ENCODE results near the gene MACROH2A2. TPM values are rescaled to one million over a fixed set of nuclear protein-coding genes. Genes with fewer than 3 reads are reported as not detected.
"Not testable (repeated sequence)": the region's sequence is repeated elsewhere in the genome, so short reads cannot be mapped to it uniquely, and the experiment has no call there.

Gene MACROH2A2
- total and polyA plus RNA-seq, 2 of the 8 experiments (the other 6 are each of a cell fraction or from before 2014, with no cell fraction given) = 7.9 to 9.3 TPM

- H3K23me2 ChIP-seq (ENCODE audit: low read depth, low read length); H3K4me1 ChIP-seq (replicated peaks in 1 of 4; ENCODE audit: control insufficient read depth in 3 of 4, insufficient read depth in 4 of 4, low read length in 3 of 4); H2BK20ac ChIP-seq (ENCODE audit: low read length); H4K5ac ChIP-seq (ENCODE audit: insufficient read length, low read depth, low read length); H3K79me2 ChIP-seq (ENCODE audit: control insufficient read depth in 1 of 2, insufficient read depth in 2 of 2, low read length in 2 of 2); H3K18ac ChIP-seq (ENCODE audit: extremely low read depth, low read length); H3K56ac ChIP-seq (replicated peaks; ENCODE audit: insufficient read length, low read depth, low read length); H4K91ac ChIP-seq (replicated peaks; ENCODE audit: insufficient read length, low read length); H3K9me3 ChIP-seq (ENCODE audit: insufficient read depth in 2 of 2, low read depth in 1 of 2, low read length in 1 of 2); H2BK15ac ChIP-seq (ENCODE audit: low read length); H2BK120ac ChIP-seq (replicated peaks; ENCODE audit: low read depth, low read length); H3K4ac ChIP-seq (replicated peaks; ENCODE audit: insufficient read length, low read depth, low read length); H2AFZ ChIP-seq (ENCODE audit: low read length); H3K14ac ChIP-seq (ENCODE audit: insufficient read length); H2AK5ac ChIP-seq (ENCODE audit: low read depth, low read length); H2BK5ac ChIP-seq (ENCODE audit: low read depth, low read length); H3K36me3 ChIP-seq (ENCODE audit: control insufficient read depth in 2 of 4, insufficient read depth in 4 of 4, low read length in 3 of 4); H3K4me3 ChIP-seq (ENCODE audit: extremely low read depth in 1 of 4, insufficient read depth in 2 of 4, low read depth in 3 of 4, low read length in 4 of 4); FAIRE-seq; H4K8ac ChIP-seq (ENCODE audit: extremely low read depth, insufficient read depth, low read length); H3K27ac ChIP-seq (ENCODE audit: low read depth, low read length); H3K79me1 ChIP-seq (ENCODE audit: low read depth, low read length); H2BK12ac ChIP-seq (ENCODE audit: low read depth, low read length); H3K9ac ChIP-seq (replicated peaks in 1 of 4; ENCODE audit: extremely low read depth in 1 of 4, low read depth in 3 of 4, low read length in 3 of 4); H4K20me1 ChIP-seq (replicated peaks in 1 of 2; ENCODE audit: control insufficient read depth in 1 of 2, insufficient read depth in 2 of 2, low read length in 2 of 2); H3K23ac ChIP-seq (ENCODE audit: insufficient read length): not testable (repeated sequence)
- WGBS, 2 experiments (ENCODE audit: extremely low coverage in 1 of 2, insufficient coverage in 1 of 2, insufficient read length in 1 of 2, insufficient replicate concordance in 2 of 2, low coverage in 1 of 2, low lambda C conversion rate in 2 of 2, missing lambda C conversion rate in 1 of 2) = 12% methylated on average over 8 of the region's 8 CpGs; no CpG with 5 or more reads in 1 of the 2 experiments
- TF ChIP-seq POLR2AphosphoS5 (IDR thresholded peaks at IDR 0.05; ENCODE audit: low read depth, low read length) (peak; percentile 38; the same call in 1 of the 2 replicates), TCF12 (IDR thresholded peaks at IDR 0.05; ENCODE audit: low read depth, low read length) (peak; percentile 99), ASH2L (IDR thresholded peaks at IDR 0.05; ENCODE audit: low read length) (peak; percentile 22)
- H3K27me3 ChIP-seq (replicated peaks in 1 of 4; ENCODE audit: control insufficient read depth in 3 of 4, extremely low read depth in 1 of 4, insufficient read depth in 3 of 4, low read length in 3 of 4) = peaks cover 0 to 17% (median 15%) of the 10 kb centered on the region in 4 experiments; a peak in 5 of 7 replicates
- CTCF ChIA-PET (ENCODE audit: partially characterized antibody) = interaction anchor here (1.3 to 4.6 kb wide), 2 partner anchors 12 to 51 kb away, joined by 3 to 13 read pairs; partner anchors contain the start of gene MACROH2A2
- POLR2A ChIA-PET (ENCODE audit: partially characterized antibody) = interaction anchor here (1.6 kb wide), 1 partner anchor 13 kb away, joined by 5 read pairs; no protein-coding TSS in a partner anchor
- DNase-seq (ENCODE audit: low read depth in 1 of 2, low spot score in 2 of 2) = peak in 1 of 2 experiments; percentile 72
- H3K4me2 ChIP-seq (ENCODE audit: insufficient read depth in 1 of 2, low read depth in 2 of 2, low read length in 2 of 2) = peak overlapping the region in 1 of 2 experiments; percentile 31; a peak in 1 of 4 replicates
These were observed 10.9 kb upstream of the MACROH2A2 start for GRCh38 chr10:70041739-70042138.
